DMS53 (cell line): ENCODE measurements around the gene RPLP2.
A peak's percentile ranks its signal among the peaks of the same experiment; 100 is the strongest.

Source experiments
- DNase-seq: peaks from one replicate; lab custom pipeline; 2025; lab: John Stamatoyannopoulos, UW

Gene RPLP2

GRCh38 chr11:809287-810039, at the start of gene RPLP2:
Gene RPLP2, plus strand, starts transcription at chr11:809967. Its CDS starts 268 bp downstream, at chr11:810235.
- DNase-seq, result peak; percentile 100

GRCh38 chr11:760236-760635, 49.5 kb upstream of the RPLP2 start:
- no peak for DNase-seq

GRCh38 chr11:761526-762108, 48.1 kb upstream of the RPLP2 start:
- no peak for DNase-seq

- peak; percentile 73 for DNase-seq
These were observed 47.2 kb upstream of the RPLP2 start for GRCh38 chr11:762421-763072.

GRCh38 chr11:763073-763463, 46.7 kb upstream of the RPLP2 start:
- peak; percentile 82 for DNase-seq

GRCh38 chr11:763549-764321, 46.0 kb upstream of the RPLP2 start:
- no peak for DNase-seq

- DNase-seq, result peak; percentile 46
These were observed 45.3 kb upstream of the RPLP2 start for GRCh38 chr11:764322-765024.

- peak; percentile 85 for DNase-seq
These were observed 44.6 kb upstream of the RPLP2 start for GRCh38 chr11:765025-765801.

GRCh38 chr11:765802-766091, 44.0 kb upstream of the RPLP2 start:
- DNase-seq, result no peak

- peak; percentile 49 for DNase-seq
These were observed 43.4 kb upstream of the RPLP2 start for GRCh38 chr11:766106-766935.

GRCh38 chr11:766936-767210, 42.9 kb upstream of the RPLP2 start:
- no peak for DNase-seq

- DNase-seq, result no peak
These were observed 42.5 kb upstream of the RPLP2 start for GRCh38 chr11:767238-767637.

GRCh38 chr11:769887-770641, 39.7 kb upstream of the RPLP2 start:
- no peak for DNase-seq

GRCh38 chr11:770642-771616, 38.8 kb upstream of the RPLP2 start:
- no peak for DNase-seq

- DNase-seq, result no peak
These were observed 38.1 kb upstream of the RPLP2 start for GRCh38 chr11:771617-772204.

GRCh38 chr11:772429-773390, 37.1 kb upstream of the RPLP2 start:
- DNase-seq, result no peak

- no peak for DNase-seq
These were observed 36.3 kb upstream of the RPLP2 start for GRCh38 chr11:773425-773824.
